Epidermal melanocyte (primary cell): Measurements from ENCODE around the gene ESAM.

Source experiments
- DNase-seq: peaks from one replicate; pipeline ENCODE4 v3.0.0; 2011; ENCODE audit warnings: low spot score; ENCODE audit not compliant: insufficient read length

ESAM gene

GRCh38 chr11:124736736-124737135 lies 25.4 kb downstream of the ESAM start:
- DNase-seq, result no peak

DNA sequence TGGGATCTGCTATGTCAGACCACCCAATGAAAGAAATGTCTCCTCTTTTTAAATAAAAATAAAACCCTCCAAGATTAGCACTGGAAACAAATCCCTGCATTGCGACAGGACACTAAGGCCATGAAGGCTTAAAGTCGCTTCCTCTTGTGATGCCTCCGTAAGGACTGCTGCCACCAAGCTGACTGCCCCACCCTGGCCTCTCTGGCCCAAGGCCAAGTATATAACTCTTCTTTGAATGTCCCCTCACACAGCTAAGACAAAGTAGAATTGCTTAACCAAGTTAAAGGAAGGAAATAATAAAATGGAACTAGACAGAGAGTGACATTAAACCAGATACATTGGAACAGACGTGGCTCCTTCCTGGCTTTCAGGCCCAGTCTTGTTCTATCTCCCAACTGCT lies 29.9 kb downstream of the ESAM start:
- DNase-seq, result no peak

GRCh38 chr11:124729571-124729970 lies 32.5 kb downstream of the ESAM start:
- no peak for DNase-seq

GRCh38 chr11:124728134-124728533 lies 34.0 kb downstream of the ESAM start:
- DNase-seq, result no peak

DNA sequence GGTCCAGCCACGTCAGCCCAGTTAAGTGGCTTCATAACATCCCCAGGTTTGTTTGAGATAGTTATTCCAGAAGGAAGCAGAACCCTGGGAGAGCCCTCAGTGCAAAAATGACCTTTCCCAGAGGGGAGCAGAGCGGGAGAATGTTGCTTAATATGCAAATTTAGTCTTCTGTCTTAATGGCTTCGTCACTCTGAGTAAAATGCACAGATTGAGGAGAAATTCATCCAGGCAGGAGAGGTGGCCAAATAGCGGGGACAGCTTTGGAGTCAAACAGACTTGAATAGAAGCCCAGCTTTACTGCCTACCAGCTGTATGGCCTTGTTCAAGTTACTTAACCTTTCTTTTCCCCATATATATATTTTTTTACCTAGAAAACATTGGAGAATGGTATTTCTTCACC lies 34.6 kb downstream of the ESAM start:
- no peak for DNase-seq

GRCh38 chr11:124725719-124726105 lies 36.4 kb downstream of the ESAM start:
- no peak for DNase-seq

GRCh38 chr11:124724979-124725718 lies 36.9 kb downstream of the ESAM start:
- no peak for DNase-seq

- no peak for DNase-seq
These were observed 39.9 kb downstream of the ESAM start for GRCh38 chr11:124722176-124722575.

DNA sequence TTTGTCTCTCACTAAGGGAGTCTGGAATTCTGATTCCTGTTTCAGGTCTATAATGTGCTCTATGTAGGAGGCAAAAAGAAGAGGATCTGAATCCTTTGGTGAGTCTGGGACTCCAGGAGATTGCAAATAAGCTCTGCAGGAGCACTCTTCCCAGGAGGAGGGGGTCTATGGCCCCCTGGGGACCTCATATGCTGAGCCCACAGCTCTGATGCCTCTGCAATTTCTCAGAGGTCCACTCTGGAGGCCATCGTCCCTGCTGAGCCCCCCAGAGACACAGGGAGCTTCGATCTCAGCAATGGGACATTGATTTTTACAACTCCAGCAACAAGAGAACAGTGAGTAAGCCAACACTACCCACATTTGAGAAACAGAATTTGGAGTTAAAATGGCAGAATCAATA lies 42.6 kb downstream of the ESAM start:
- no peak for DNase-seq

- DNase-seq, result no peak
These were observed 43.3 kb downstream of the ESAM start for GRCh38 chr11:124718801-124719200.

GRCh38 chr11:124717786-124718651 lies 44.1 kb downstream of the ESAM start:
- DNase-seq, result no peak

DNA sequence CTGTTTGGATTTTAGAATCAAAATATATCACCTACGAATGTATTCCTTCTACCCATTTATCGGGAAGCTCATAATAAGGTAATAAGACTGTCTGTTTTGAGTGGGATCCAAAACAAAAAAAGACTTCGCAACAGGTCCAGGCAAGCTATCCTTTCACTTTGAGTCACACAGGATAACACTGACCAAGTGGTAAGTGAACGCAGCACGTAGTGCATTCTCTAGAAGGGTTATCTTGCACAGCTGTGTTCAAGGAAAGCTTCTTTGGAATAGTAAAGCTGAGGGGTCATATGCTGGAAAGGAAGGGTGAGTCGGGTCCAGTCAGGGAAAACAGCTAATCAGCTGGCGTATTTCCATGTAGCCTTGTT lies 44.7 kb downstream of the ESAM start:
- no peak for DNase-seq

DNA sequence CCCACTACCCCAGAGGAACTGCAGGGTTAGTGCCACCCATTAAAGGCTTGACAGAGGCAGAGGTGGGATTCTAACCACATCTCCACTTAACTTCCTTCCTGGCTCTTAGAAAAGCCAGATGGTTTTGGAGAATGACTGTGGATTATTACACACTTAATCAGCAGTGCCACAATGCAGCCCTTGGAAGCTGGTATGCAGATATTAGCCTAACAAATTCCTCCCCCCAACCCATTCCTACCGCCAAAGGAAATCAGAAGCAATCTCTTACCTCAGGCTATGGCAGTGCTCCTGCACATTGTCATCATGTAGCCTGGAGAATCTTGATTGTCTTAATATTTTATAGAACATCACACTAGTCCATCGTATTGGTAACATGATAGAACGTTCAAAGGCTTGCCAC lies 45.5 kb downstream of the ESAM start:
- DNase-seq, result no peak

- DNase-seq, result no peak
These were observed 49.7 kb downstream of the ESAM start for GRCh38 chr11:124712392-124712791.

DNA sequence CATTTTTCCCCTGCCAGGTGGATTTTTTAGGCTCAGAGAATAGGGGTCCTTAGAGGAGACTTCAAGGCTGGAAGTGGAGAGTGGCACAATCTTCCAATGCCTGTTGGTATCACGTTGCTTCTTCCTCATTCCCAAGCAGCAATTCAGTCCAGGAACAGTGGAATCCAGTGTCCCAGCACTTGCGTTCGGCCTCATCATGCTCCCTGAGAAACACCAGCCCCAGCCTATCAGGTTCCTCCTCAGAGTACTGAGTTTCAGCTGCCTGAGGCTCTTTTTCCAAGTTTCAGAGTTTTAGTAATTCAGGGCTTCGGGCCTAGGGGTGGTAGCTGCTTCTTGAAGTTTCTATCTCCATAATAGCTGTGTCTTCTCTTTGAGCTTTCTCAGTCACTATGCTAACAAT lies 54.3 kb downstream of the ESAM start:
- no peak for DNase-seq
